ENCODE measurements around the gene PKIG. TPM values are rescaled to one million over a fixed set of nuclear protein-coding genes. Genes with fewer than 3 reads are reported as not detected.

PKIG gene
- total RNA-seq, 1 donor from 2014 or later = 30.1 TPM

- Histone ChIP-seq H3K4me2 (ENCODE audit: low read length) (no peak overlapping the region), H3K36me3 (ENCODE audit: insufficient read depth, low read length) (no peaks in the 10 kb centered on the region), H4K20me1 (ENCODE audit: insufficient read depth, low read length) (no peaks in the 10 kb centered on the region), H3K9ac (ENCODE audit: low read length) (no peak overlapping the region), H3K27me3 (ENCODE audit: insufficient read depth, low read length) (no peaks in the 10 kb centered on the region), H3K79me2 (ENCODE audit: insufficient read depth, low read length) (no peaks in the 10 kb centered on the region), H2AFZ (ENCODE audit: low read depth, low read length) (no peak overlapping the region), H3K4me3 (ENCODE audit: insufficient read depth, low read depth, low read length) (no peak overlapping the region), H3K27ac (ENCODE audit: low read depth, low read length) (no peak overlapping the region), H3K4me1 (ENCODE audit: insufficient read depth, low read length) (no peaks in the 10 kb centered on the region), H3K9me3 (ENCODE audit: insufficient read depth, low read depth, low read length) (peaks cover 4% of the 10 kb centered on the region)
- peaks cover 58% of the 10 kb centered on the region for H3K36me3 Mint-ChIP-seq (ENCODE audit: low read depth, unreplicated experiment)
- no peak for DNase-seq (ENCODE audit: low read depth)
- FAIRE-seq = no peak
- no peaks in the 10 kb centered on the region for H3K4me1 Mint-ChIP-seq (ENCODE audit: low read depth, unreplicated experiment)
- TF ChIP-seq CTCF (IDR thresholded peaks at IDR 0.05; ENCODE audit: insufficient read depth, low read depth, low read length) (no peak), EZH2 (IDR thresholded peaks at IDR 0.05; ENCODE audit: insufficient read depth, low read length) (no peak)
- H3K4me3 Mint-ChIP-seq (ENCODE audit: unreplicated experiment) = no peak overlapping the region
- H3K9me3 Mint-ChIP-seq (ENCODE audit: unreplicated experiment) = peaks cover 10% of the 10 kb centered on the region
- H3K27me3 Mint-ChIP-seq (ENCODE audit: low read depth, unreplicated experiment) = no peaks in the 10 kb centered on the region
- no peak overlapping the region for H3K27ac Mint-ChIP-seq (ENCODE audit: unreplicated experiment)
These were observed 38.9 kb downstream of the PKIG start for GRCh38 chr20:44621325-44621724.

GRCh38 chr20:44621939-44622338 is 39.6 kb downstream of the PKIG start:
- no peak for TF ChIP-seq CTCF (IDR thresholded peaks at IDR 0.05; ENCODE audit: insufficient read depth, low read depth, low read length)
- no peak for TF ChIP-seq EZH2 (IDR thresholded peaks at IDR 0.05; ENCODE audit: insufficient read depth, low read length)
- Mint-ChIP-seq H3K9me3 (ENCODE audit: unreplicated experiment) (peaks cover 10% of the 10 kb centered on the region), H3K4me1 (ENCODE audit: low read depth, unreplicated experiment) (no peaks in the 10 kb centered on the region), H3K27me3 (ENCODE audit: low read depth, unreplicated experiment) (no peaks in the 10 kb centered on the region), H3K27ac (ENCODE audit: unreplicated experiment) (no peak overlapping the region), H3K4me3 (ENCODE audit: unreplicated experiment) (no peak overlapping the region), H3K36me3 (ENCODE audit: low read depth, unreplicated experiment) (peaks cover 64% of the 10 kb centered on the region)
- FAIRE-seq = no peak
- Histone ChIP-seq H3K9me3 (ENCODE audit: insufficient read depth, low read depth, low read length) (peaks cover 4% of the 10 kb centered on the region), H3K4me2 (ENCODE audit: low read length) (no peak overlapping the region), H3K27ac (ENCODE audit: low read depth, low read length) (no peak overlapping the region), H3K27me3 (ENCODE audit: insufficient read depth, low read length) (no peaks in the 10 kb centered on the region), H3K36me3 (ENCODE audit: insufficient read depth, low read length) (no peaks in the 10 kb centered on the region), H2AFZ (ENCODE audit: low read depth, low read length) (no peak overlapping the region), H3K79me2 (ENCODE audit: insufficient read depth, low read length) (no peaks in the 10 kb centered on the region), H3K4me3 (ENCODE audit: insufficient read depth, low read depth, low read length) (no peak overlapping the region), H3K4me1 (ENCODE audit: insufficient read depth, low read length) (no peaks in the 10 kb centered on the region), H3K9ac (ENCODE audit: low read length) (no peak overlapping the region), H4K20me1 (ENCODE audit: insufficient read depth, low read length) (no peaks in the 10 kb centered on the region)
- DNase-seq (ENCODE audit: low read depth) = no peak

GRCh38 chr20:44622501-44623270 is 40.3 kb downstream of the PKIG start:
- H3K4me1 Mint-ChIP-seq (ENCODE audit: low read depth, unreplicated experiment) = no peaks in the 10 kb centered on the region
- Histone ChIP-seq H3K9ac (ENCODE audit: low read length) (no peak overlapping the region), H4K20me1 (ENCODE audit: insufficient read depth, low read length) (no peaks in the 10 kb centered on the region), H3K27me3 (ENCODE audit: insufficient read depth, low read length) (no peaks in the 10 kb centered on the region), H3K4me3 (ENCODE audit: insufficient read depth, low read depth, low read length) (no peak overlapping the region), H3K27ac (ENCODE audit: low read depth, low read length) (no peak overlapping the region), H3K4me2 (ENCODE audit: low read length) (no peak overlapping the region), H3K36me3 (ENCODE audit: insufficient read depth, low read length) (no peaks in the 10 kb centered on the region), H3K9me3 (ENCODE audit: insufficient read depth, low read depth, low read length) (peaks cover 4% of the 10 kb centered on the region), H2AFZ (ENCODE audit: low read depth, low read length) (no peak overlapping the region), H3K4me1 (ENCODE audit: insufficient read depth, low read length) (no peaks in the 10 kb centered on the region), H3K79me2 (ENCODE audit: insufficient read depth, low read length) (no peaks in the 10 kb centered on the region)
- H3K27ac Mint-ChIP-seq (ENCODE audit: unreplicated experiment) = no peak overlapping the region
- no peak overlapping the region for H3K4me3 Mint-ChIP-seq (ENCODE audit: unreplicated experiment)
- FAIRE-seq (no peak), DNase-seq (ENCODE audit: low read depth) (no peak)
- no peaks in the 10 kb centered on the region for H3K27me3 Mint-ChIP-seq (ENCODE audit: low read depth, unreplicated experiment)
- TF ChIP-seq EZH2 (IDR thresholded peaks at IDR 0.05; ENCODE audit: insufficient read depth, low read length) (no peak), CTCF (IDR thresholded peaks at IDR 0.05; ENCODE audit: insufficient read depth, low read depth, low read length) (no peak)
- peaks cover 10% of the 10 kb centered on the region for H3K9me3 Mint-ChIP-seq (ENCODE audit: unreplicated experiment)
- H3K36me3 Mint-ChIP-seq (ENCODE audit: low read depth, unreplicated experiment) = peaks cover 68% of the 10 kb centered on the region
